Activated CD8-positive, alpha-beta T cell treated with anti-CD3 and anti-CD28 coated beads, Interleukin-2, amount 10 ng/mL, durations not matched to agents 7 days and 5 days (primary cell): ENCODE data around the gene MGMT. TPM values are rescaled to one million over a fixed set of nuclear protein-coding genes. Genes with fewer than 3 reads are reported as not detected.

Experiments used
- ATAC-seq: fragments of 150-1000 bp; cut with Tn5 transposase; one replicate; pipeline ENCODE4 v1.10.0; 2021; ENCODE audit warnings: moderate library complexity
- CTCF ChIA-PET: fragments of 350-600 bp; sonication (Branson Sonifier 250); formaldehyde crosslinking; loops from one replicate; lab custom pipeline; 2021; ENCODE audit warnings: antibody characterized with exemption; lab: Charles Lee
- POLR2A ChIA-PET: fragments of 350-600 bp; sonication (Branson Sonifier 250); formaldehyde crosslinking; loops from one replicate; lab custom pipeline; 2021; ENCODE audit warnings: antibody characterized with exemption; lab: Charles Lee
- DNase-seq: peaks from one replicate; pipeline ENCODE4 v3.0.0-alpha.2; 2020
- H3K27ac Mint-ChIP-seq: one replicate; pipeline ENCODE4 v1.8.0; 2021; ENCODE audit warnings: mild to moderate bottlenecking, mixed read lengths
- H3K27me3 Mint-ChIP-seq: one replicate; pipeline ENCODE4 v1.8.0; 2021; ENCODE audit warnings: low read depth, mixed read lengths
- H3K36me3 Mint-ChIP-seq: one replicate; pipeline ENCODE4 v1.8.0; 2021; ENCODE audit warnings: low read depth, mixed read lengths
- H3K4me1 Mint-ChIP-seq: one replicate; pipeline ENCODE4 v1.8.0; 2021; ENCODE audit warnings: low read depth, mixed read lengths
- H3K4me3 Mint-ChIP-seq: one replicate; pipeline ENCODE4 v1.8.0; 2021; ENCODE audit warnings: mild to moderate bottlenecking, mixed read lengths
- H3K9me3 Mint-ChIP-seq: one replicate; pipeline ENCODE4 v1.8.0; 2022; ENCODE audit warnings: mixed read lengths; ENCODE audit not compliant: insufficient read depth
- total RNA-seq, 2 experiments: library from RNA; stranded (reverse); gene quantifications; one replicate each; pipeline ENCODE4 v1.2.3, GENCODE V29; 2021

Gene MGMT
- total RNA-seq, 2 experiments from 2014 or later = 16.7 to 17.3 TPM

DNA sequence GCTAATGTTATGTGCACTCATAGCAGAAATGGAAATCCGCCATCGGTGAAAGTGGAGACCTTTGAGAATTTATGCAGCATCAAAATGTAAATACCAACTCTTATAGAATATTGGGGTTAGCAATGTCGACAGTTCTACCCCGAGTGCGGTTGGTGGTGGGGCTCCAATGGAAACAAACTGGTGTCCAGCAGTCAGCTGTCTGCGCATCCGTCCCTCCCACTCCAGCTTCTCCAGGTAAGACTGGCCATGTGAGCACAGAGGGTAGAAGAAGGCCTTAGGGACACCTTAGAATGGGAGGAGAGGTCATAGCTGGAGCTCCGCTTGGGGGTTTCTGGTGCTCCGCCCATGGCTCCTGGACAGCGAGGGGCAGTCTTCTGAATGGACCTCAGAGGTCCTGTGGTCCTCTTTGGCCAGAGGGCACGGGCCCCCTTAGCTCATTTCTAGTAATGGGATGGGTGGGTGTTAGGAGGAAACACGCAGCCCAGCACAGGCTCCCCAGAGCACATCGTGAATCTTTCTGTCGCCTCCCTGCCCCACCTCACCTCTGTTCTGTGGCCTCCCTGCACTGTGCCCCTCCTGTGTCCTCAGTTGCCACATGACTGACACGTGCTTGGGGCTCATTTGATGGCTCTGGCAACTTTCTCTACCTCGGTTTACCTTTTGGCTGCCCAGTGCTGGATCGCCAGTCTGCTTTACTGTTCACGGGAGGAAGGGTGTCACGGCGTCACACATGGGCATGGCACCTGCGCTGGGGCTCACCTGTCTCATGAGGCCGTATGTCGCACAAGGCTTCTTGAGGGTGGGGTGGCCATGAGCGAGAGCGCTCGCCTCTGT is 50.0 kb downstream of the MGMT start:
- H3K4me3 Mint-ChIP-seq = no peak overlapping the region
- ChIA-PET POLR2A (no interaction called here), CTCF (no interaction called here)
- H3K36me3 Mint-ChIP-seq = no peaks in the 10 kb centered on the region
- ATAC-seq (no peak), DNase-seq (no peak)
- H3K9me3 Mint-ChIP-seq = peaks cover 20% of the 10 kb centered on the region
- H3K27ac Mint-ChIP-seq = no peak overlapping the region
- peaks cover 2% of the 10 kb centered on the region for H3K4me1 Mint-ChIP-seq
- no peaks in the 10 kb centered on the region for H3K27me3 Mint-ChIP-seq

DNA sequence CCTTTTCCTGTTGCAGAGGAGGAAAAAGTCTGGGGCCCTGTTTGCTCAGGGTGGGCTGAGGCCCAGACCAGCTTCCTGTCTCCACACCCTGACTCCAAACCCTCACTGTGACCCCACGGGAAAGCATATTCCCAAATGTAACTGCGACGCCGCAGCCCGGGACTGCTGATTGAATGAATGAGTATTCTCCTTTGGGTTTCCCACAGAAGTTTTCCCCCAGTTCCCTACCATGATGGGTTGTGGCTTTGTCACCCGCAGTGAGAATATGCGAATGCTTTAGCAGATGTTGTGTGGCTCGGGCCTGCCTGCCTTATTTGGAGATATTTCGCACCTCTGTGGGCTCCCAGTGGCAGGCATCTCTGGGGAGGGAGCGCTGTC is 50.6 kb downstream of the MGMT start:
- CTCF ChIA-PET = no interaction called here
- Mint-ChIP-seq H3K4me1 (peaks cover 2% of the 10 kb centered on the region), H3K27me3 (no peaks in the 10 kb centered on the region), H3K4me3 (no peak overlapping the region), H3K9me3 (peaks cover 18% of the 10 kb centered on the region), H3K36me3 (no peaks in the 10 kb centered on the region), H3K27ac (no peak overlapping the region)
- ATAC-seq (no peak), DNase-seq (no peak)
- POLR2A ChIA-PET = no interaction called here

DNA sequence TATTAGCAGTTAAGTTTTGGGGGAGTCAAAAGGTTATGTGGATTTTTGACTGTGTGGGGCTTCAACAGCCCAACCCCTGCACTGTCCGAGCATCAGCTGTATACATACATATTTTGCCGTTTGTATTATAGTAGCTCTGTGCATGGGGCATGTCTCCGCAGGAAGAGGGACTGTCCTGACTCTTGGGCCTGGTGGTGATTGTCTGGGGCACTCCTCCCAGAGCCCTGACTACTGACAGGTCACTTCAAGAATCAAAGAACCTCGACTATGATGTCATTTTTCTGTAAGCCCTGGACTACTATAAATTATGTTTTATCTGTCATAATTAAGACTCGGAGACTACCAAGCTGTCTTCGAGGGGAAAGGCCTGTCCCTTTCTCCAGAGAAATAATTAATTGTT is 51.8 kb downstream of the MGMT start:
- H3K27ac Mint-ChIP-seq = no peak overlapping the region
- POLR2A ChIA-PET = no interaction called here
- DNase-seq (no peak), ATAC-seq (no peak)
- H3K4me1 Mint-ChIP-seq = peaks cover 2% of the 10 kb centered on the region
- H3K36me3 Mint-ChIP-seq = no peaks in the 10 kb centered on the region
- peaks cover 19% of the 10 kb centered on the region for H3K9me3 Mint-ChIP-seq
- CTCF ChIA-PET = no interaction called here
- no peaks in the 10 kb centered on the region for H3K27me3 Mint-ChIP-seq
- H3K4me3 Mint-ChIP-seq = no peak overlapping the region

DNA sequence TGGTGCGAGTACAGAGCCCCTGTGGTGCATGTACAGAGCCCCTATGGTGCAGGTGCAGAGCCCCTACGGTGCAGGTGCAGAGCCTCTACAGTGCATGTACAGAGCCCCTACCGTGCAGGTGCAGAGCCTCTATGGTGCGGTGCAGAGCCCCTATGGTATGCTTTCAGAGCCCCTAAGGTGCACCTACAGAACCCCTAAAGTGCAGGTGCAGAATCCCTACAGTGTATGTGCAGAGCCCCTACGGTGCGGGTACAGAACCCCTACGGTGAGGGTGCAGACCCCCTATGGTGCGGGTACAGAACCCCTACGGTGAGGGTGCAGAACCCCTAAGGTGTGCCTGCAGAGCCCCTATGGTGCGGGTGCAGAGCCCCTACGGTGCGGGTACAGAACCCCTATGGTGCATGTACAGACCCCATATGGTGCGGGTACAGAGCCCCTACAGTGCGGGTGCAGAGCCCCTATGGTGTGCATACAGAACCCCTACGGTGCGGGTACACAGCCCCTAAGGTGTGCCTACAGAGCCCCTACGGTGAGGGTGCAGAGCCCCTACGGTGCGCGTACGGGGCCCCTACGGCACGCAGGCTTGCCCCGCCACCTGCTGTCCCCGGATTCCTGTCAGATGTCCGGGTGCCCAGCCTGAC is 53.5 kb downstream of the MGMT start:
- Mint-ChIP-seq H3K27ac (no peak overlapping the region), H3K27me3 (no peaks in the 10 kb centered on the region), H3K4me1 (no peaks in the 10 kb centered on the region), H3K4me3 (no peak overlapping the region), H3K36me3 (no peaks in the 10 kb centered on the region), H3K9me3 (peaks cover 19% of the 10 kb centered on the region)
- ChIA-PET POLR2A (no interaction called here), CTCF (no interaction called here)
- DNase-seq (no peak), ATAC-seq (no peak)

DNA sequence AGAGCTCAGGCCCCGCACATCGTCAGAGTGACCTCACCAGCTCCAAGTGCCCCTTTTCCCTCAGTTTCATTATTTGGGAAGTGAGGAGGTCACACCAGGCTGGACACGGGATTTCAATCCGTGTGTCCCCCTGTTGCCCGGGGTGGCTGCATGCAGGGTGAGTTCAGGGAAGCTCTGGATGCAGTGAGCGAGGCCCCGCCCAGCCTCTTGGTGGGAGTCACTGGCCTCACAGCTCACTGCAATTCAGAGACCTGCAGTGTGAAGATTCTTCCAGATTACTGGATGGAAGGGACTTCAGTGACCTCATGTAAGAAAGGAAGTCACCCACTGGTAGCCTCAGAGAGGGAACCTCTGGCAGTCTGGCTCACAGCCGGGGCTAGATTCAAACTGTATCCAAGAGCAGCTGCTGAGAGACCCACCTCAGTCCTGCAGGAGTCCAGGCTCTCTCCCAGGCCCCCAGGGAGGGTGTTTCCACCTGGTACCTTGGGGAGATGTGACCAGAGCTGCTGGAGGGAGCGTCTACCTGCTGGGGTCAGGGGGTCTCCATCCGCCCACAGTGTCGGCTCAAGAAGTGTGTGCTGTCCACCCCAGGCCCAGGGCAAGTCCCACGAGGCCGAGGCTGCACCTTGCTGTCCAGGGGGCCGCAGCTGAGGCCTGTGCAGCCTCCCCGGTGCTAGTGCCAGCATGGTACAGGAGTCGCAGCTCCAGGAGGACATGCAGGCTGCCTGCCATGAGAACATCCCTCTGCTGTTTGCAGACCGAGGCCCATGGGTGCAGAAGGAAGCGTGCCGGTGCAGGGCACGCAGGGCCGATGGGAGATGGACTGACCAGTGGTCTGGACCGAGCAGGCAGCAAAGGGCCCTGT is 54.4 kb downstream of the MGMT start:
- ChIA-PET CTCF (no interaction called here), POLR2A (no interaction called here)
- DNase-seq (no peak), ATAC-seq (no peak)
- no peak overlapping the region for H3K27ac Mint-ChIP-seq
- no peaks in the 10 kb centered on the region for H3K4me1 Mint-ChIP-seq
- H3K27me3 Mint-ChIP-seq = no peaks in the 10 kb centered on the region
- H3K4me3 Mint-ChIP-seq = no peak overlapping the region
- peaks cover under 1% of the 10 kb centered on the region for H3K36me3 Mint-ChIP-seq
- H3K9me3 Mint-ChIP-seq = peaks cover 19% of the 10 kb centered on the region

DNA sequence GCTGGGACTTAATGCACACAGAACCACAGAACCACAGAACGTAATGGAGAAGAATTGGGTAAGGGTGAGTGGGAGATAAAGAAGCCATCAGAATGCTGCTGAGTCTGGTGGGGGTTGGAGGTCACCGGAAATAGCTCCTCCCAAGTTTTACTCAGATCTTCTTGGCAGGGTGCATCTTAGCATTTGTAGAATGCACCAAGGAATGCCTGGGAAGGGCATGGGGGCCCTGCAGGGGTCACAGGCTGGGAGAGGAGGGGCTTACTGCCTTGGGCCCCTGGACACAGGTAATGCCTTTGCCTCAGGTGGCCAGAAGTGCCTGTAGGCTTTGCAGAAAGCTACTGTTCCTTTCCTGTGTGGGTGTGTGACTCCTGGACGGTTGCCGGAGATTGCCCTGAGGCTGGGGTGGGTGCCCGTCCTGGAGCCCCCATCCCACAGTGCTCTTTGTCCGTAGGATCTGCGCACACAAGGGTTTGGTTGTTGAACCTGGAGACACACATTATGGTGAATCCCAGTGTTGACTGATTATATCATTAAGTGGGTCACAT is 55.1 kb downstream of the MGMT start:
- H3K36me3 Mint-ChIP-seq = peaks cover 3% of the 10 kb centered on the region
- POLR2A ChIA-PET = no interaction called here
- ATAC-seq (no peak), DNase-seq (no peak)
- H3K4me1 Mint-ChIP-seq = no peaks in the 10 kb centered on the region
- CTCF ChIA-PET = no interaction called here
- no peak overlapping the region for H3K4me3 Mint-ChIP-seq
- no peak overlapping the region for H3K27ac Mint-ChIP-seq
- peaks cover 19% of the 10 kb centered on the region for H3K9me3 Mint-ChIP-seq
- no peaks in the 10 kb centered on the region for H3K27me3 Mint-ChIP-seq

DNA sequence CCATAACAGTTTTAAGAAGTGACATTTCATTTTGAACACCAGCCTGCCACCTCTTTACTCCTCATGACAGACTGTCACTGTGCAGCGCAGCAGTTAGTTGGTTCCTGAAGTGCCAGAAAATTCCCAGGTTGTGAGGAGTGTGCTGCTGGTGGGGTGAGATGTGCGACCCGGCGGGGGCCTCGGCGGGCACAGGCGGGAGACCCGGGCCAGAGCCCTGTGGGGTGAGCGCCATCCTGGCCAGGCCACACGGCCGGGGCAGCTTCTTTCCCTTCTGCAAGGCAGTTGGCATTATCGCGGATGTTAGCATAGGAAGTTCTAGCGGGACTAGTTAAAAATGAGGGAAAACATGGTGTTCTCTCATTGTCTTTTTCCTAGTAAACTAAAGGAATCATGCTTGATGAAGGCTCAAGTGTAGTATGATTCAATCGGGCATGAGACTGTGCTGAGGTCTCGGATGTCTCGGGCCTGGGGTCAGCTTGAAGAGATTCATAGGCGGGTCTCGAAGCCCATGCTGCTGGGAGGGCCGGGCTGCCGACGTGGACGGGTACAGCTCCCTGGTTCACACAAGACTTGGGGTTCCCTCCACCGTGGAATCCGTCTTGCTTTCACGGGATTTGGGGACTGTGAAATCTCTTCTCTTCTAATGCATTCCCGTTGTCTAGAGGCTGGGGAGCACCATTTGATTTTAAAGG is 56.1 kb downstream of the MGMT start:
- POLR2A ChIA-PET = no interaction called here
- Mint-ChIP-seq H3K4me3 (no peak overlapping the region), H3K27me3 (no peaks in the 10 kb centered on the region), H3K4me1 (no peaks in the 10 kb centered on the region), H3K27ac (no peak overlapping the region), H3K9me3 (peaks cover 27% of the 10 kb centered on the region), H3K36me3 (peaks cover 8% of the 10 kb centered on the region)
- DNase-seq (no peak), ATAC-seq (no peak)
- CTCF ChIA-PET = no interaction called here

DNA sequence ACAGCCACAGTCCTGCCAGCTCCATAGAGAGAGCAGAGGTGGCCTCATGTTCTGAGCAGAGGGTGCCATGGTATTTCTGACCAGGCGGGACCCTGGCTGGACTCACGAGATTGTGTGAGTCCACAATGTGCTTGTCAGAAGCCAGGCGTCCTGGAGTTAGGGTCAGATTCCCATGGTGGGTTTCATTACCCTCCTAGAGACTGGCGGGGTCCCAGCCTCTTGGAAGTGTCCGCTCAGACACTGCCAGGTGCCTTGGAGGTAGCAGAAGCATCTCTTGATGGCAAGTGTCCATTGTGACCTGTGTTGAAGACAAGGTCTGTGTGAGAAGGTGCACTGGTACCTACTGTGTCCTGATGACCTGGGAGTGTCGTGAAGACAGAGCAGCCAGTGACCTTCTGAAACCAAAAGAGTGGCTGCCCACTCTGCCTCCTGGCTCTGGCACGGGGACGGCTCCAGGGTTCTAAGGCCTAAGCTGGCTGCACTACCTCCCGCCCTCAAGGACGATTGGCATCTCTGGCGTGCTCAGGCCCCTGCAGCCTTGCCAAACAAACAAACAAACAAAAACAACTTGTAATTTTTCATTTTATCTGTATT is 56.8 kb downstream of the MGMT start:
- CTCF ChIA-PET = no interaction called here
- Mint-ChIP-seq H3K9me3 (peaks cover 22% of the 10 kb centered on the region), H3K4me3 (no peak overlapping the region), H3K4me1 (no peaks in the 10 kb centered on the region), H3K36me3 (peaks cover 9% of the 10 kb centered on the region), H3K27ac (no peak overlapping the region), H3K27me3 (no peaks in the 10 kb centered on the region)
- no peak for DNase-seq
- POLR2A ChIA-PET = no interaction called here
- ATAC-seq = no peak

DNA sequence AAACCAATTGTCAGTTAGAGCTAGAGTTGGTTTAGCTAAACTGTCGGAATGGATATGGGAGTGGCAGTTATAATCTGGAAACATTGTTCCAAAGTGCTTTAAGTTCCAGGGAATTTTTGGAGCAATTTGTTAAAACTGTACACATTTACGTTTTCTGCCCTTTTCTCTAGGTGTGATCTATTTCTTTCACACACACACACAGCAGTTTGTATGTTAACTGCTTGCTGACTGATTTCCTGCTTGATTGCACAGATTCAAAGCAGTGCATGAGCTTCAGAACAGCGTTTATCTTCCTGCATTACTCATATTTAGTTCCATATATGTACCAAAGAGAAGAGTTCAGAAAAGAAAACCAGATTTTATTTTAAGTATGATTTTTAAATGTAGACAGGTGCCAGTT is 57.9 kb downstream of the MGMT start:
- ChIA-PET POLR2A (no interaction called here), CTCF (no interaction called here)
- peaks cover 9% of the 10 kb centered on the region for H3K36me3 Mint-ChIP-seq
- H3K27ac Mint-ChIP-seq = no peak overlapping the region
- DNase-seq (no peak), ATAC-seq (no peak)
- no peaks in the 10 kb centered on the region for H3K4me1 Mint-ChIP-seq
- peaks cover 16% of the 10 kb centered on the region for H3K9me3 Mint-ChIP-seq
- H3K27me3 Mint-ChIP-seq = no peaks in the 10 kb centered on the region
- no peak overlapping the region for H3K4me3 Mint-ChIP-seq

DNA sequence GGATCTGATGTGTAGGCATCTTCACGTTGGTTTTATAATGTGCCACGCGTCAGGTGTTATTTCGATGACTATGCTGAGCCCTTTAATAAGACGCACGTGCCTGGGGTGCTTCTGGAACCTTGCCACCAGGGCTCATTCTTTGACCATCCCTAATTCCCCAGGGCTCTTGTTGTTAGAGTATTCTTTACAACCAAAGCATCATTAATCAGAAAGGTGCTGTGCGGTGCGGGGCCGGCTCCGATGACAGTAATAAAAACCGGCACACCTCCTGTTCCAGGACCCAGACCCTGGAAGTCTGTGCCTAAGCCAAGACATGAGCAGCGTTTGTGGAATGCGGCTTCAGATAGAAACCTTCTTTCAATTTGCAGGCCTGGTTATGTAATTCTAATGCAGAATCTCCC is 58.4 kb downstream of the MGMT start:
- Mint-ChIP-seq H3K9me3 (peaks cover 11% of the 10 kb centered on the region), H3K27ac (no peak overlapping the region), H3K27me3 (no peaks in the 10 kb centered on the region), H3K36me3 (peaks cover 9% of the 10 kb centered on the region), H3K4me3 (no peak overlapping the region), H3K4me1 (no peaks in the 10 kb centered on the region)
- DNase-seq (no peak), ATAC-seq (no peak)
- ChIA-PET POLR2A (no interaction called here), CTCF (no interaction called here)

DNA sequence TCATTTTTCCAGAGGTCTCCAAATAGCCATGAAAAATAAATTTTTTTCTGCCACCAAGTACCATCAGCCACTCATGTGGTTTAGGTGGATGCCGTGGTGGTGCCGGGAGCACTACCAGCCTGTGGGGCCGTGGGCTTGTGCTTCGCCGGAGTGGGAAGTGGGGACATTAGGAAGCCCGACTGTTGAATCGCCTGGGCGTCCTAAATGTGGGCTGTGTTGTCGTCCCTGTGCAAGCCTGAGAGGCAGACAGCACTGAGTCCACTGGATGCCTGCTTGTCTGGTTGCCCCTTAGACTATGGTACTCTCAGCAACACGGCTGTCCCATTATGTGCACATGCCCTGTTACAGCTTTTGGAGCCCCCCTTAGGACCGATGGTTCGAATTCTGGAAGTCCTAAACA is 59.9 kb downstream of the MGMT start:
- no peaks in the 10 kb centered on the region for H3K4me1 Mint-ChIP-seq
- no peaks in the 10 kb centered on the region for H3K27me3 Mint-ChIP-seq
- CTCF ChIA-PET = no interaction called here
- no peak overlapping the region for H3K27ac Mint-ChIP-seq
- H3K36me3 Mint-ChIP-seq = peaks cover 9% of the 10 kb centered on the region
- H3K9me3 Mint-ChIP-seq = peaks cover 11% of the 10 kb centered on the region
- no peak overlapping the region for H3K4me3 Mint-ChIP-seq
- DNase-seq (no peak), ATAC-seq (no peak)
- POLR2A ChIA-PET = no interaction called here
